HEK293 (cell line): ENCODE data around the gene LTBP1.

Experiments
- ZNF311 ChIP-seq: fragments of 450-650 bp; formaldehyde crosslinking; IDR thresholded peaks from 2 replicates; pipeline ENCODE4 v1.5.1; 2017; ENCODE audit warnings: missing biosample characterization, missing genetic modification characterization, borderline replicate concordance
- ZNF530 ChIP-seq: fragments of 450-650 bp; formaldehyde crosslinking; IDR thresholded peaks from 2 replicates; pipeline ENCODE4 v1.5.1; 2016; ENCODE audit warnings: low read depth, missing biosample characterization, missing genetic modification characterization
- ZSCAN30 ChIP-seq: fragments of 450-650 bp; IDR thresholded peaks from 2 replicates; pipeline ENCODE4 v1.5.1; 2018; ENCODE audit warnings: missing biosample characterization, mild to moderate bottlenecking, missing genetic modification characterization, moderate library complexity
- TF ChIP-seq, protein P1 (sequence below): fragments of 450-650 bp; formaldehyde crosslinking; IDR thresholded peaks from 2 replicates; pipeline ENCODE4 v1.5.1; 2016; ENCODE audit warnings: missing biosample characterization, missing genetic modification characterization
- TF ChIP-seq, protein P2 (sequence below): fragments of 450-650 bp; formaldehyde crosslinking; IDR thresholded peaks from 2 replicates; pipeline ENCODE4 v1.5.1; 2016; ENCODE audit warnings: missing biosample characterization, missing genetic modification characterization
- TF ChIP-seq, protein P3 (sequence below): fragments of 450-650 bp; formaldehyde crosslinking; optimal IDR thresholded peaks from 2 replicates; pipeline ENCODE3; 2016; ENCODE audit warnings: missing biosample characterization, mild to moderate bottlenecking, missing genetic modification characterization

DNA sequence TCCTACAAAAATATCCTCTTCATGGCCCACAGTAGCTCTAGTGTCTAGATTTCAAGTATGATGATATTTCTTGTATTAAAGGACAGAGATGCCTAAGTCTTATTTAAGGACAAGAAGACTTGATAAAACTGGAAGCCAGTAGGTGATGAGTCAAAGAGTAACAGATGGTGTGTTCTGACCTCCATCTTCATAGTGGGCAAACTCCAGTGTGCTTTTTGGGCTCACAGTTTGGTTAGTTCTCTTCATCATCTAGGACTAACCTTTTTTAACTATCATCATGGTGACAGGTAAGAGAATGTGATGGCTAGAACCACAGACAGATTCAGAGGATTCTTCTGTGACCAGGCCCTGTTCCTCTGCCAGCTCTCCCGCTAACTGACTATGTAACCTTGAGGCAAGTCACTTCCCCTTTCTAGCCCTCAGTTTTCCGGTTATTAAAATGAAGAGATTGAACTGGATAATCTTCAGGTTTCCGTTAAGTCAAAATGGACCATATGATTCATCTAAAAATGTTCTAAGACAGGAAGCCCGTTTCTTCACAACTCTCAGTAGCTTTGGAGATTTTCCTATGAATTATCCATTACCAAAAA is 389.4 kb downstream of the LTBP1 start:
- TF ChIP-seq ZNF311 (tag by site-specific recombination): no peak
- TF ChIP-seq, protein P1, sequence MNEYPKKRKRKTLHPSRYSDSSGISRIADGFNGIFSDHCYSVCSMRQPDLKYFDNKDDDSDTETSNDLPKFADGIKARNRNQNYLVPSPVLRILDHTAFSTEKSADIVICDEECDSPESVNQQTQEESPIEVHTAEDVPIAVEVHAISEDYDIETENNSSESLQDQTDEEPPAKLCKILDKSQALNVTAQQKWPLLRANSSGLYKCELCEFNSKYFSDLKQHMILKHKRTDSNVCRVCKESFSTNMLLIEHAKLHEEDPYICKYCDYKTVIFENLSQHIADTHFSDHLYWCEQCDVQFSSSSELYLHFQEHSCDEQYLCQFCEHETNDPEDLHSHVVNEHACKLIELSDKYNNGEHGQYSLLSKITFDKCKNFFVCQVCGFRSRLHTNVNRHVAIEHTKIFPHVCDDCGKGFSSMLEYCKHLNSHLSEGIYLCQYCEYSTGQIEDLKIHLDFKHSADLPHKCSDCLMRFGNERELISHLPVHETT (tag by site-specific recombination): no peak
- TF ChIP-seq ZSCAN30 (tag by site-specific recombination): no peak
- TF ChIP-seq, protein P2, sequence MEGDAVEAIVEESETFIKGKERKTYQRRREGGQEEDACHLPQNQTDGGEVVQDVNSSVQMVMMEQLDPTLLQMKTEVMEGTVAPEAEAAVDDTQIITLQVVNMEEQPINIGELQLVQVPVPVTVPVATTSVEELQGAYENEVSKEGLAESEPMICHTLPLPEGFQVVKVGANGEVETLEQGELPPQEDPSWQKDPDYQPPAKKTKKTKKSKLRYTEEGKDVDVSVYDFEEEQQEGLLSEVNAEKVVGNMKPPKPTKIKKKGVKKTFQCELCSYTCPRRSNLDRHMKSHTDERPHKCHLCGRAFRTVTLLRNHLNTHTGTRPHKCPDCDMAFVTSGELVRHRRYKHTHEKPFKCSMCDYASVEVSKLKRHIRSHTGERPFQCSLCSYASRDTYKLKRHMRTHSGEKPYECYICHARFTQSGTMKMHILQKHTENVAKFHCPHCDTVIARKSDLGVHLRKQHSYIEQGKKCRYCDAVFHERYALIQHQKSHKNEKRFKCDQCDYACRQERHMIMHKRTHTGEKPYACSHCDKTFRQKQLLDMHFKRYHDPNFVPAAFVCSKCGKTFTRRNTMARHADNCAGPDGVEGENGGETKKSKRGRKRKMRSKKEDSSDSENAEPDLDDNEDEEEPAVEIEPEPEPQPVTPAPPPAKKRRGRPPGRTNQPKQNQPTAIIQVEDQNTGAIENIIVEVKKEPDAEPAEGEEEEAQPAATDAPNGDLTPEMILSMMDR: no peak
- TF ChIP-seq ZNF530 (tag by site-specific recombination): no peak
- TF ChIP-seq, protein P3, sequence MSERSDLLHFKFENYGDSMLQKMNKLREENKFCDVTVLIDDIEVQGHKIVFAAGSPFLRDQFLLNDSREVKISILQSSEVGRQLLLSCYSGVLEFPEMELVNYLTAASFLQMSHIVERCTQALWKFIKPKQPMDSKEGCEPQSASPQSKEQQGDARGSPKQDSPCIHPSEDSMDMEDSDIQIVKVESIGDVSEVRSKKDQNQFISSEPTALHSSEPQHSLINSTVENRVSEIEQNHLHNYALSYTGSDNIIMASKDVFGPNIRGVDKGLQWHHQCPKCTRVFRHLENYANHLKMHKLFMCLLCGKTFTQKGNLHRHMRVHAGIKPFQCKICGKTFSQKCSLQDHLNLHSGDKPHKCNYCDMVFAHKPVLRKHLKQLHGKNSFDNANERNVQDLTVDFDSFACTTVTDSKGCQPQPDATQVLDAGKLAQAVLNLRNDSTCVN (tag by site-specific recombination): no peak
